ENCODE data around the gene FOXC1. TPM values are rescaled to one million over a fixed set of nuclear protein-coding genes. Genes with fewer than 3 reads are reported as not detected.

FOXC1 gene
- total and polyA plus RNA-seq, 10 of the 15 experiments (the other 5 are each of a cell fraction or from before 2014, with no cell fraction given), result 0.13 to 1.5 (median 0.48) TPM; not detected in 2

DNA sequence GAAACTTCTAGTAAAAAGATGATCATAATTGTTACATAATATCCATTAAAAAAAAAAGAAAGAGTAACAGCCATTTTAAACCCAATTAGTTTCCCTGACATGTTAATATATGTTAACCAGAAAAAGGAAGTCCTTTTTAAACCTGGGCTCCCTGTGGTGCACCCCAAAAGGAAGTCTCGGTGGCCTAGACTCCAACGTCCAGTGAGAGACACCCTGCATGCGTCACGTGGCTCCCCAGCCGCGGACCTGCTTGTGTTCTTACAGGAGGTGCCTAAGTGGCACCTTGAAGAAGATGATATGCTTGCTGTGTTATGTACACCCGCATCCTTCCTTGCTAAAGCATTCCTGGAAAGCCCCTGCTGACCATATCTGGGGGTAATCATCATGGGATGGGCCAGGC, 50.1 kb downstream of the FOXC1 start (continued):
- no peak for TF ChIP-seq KDM1A (IDR thresholded peaks at IDR 0.05; ENCODE audit: borderline replicate concordance)
- TF ChIP-seq MEF2A (IDR thresholded peaks at IDR 0.05; ENCODE audit: insufficient read depth, low read depth, low read length), result no peak
- peak; percentile 28; the same call in 1 of the 2 replicates for TF ChIP-seq SPI1 (IDR thresholded peaks at IDR 0.05; ENCODE audit: borderline replicate concordance, insufficient read depth, low read depth, low read length)
- TF ChIP-seq KAT2A (conservative IDR thresholded peaks at IDR 0.05; ENCODE audit: control insufficient read depth, low read depth, low read length), result no peak
- TF ChIP-seq, protein P1, sequence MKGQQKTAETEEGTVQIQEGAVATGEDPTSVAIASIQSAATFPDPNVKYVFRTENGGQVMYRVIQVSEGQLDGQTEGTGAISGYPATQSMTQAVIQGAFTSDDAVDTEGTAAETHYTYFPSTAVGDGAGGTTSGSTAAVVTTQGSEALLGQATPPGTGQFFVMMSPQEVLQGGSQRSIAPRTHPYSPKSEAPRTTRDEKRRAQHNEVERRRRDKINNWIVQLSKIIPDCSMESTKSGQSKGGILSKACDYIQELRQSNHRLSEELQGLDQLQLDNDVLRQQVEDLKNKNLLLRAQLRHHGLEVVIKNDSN (IDR thresholded peaks at IDR 0.05; ENCODE audit: borderline replicate concordance, extremely low read length, insufficient read depth, low read depth, low read length), result peak; percentile 45

DNA sequence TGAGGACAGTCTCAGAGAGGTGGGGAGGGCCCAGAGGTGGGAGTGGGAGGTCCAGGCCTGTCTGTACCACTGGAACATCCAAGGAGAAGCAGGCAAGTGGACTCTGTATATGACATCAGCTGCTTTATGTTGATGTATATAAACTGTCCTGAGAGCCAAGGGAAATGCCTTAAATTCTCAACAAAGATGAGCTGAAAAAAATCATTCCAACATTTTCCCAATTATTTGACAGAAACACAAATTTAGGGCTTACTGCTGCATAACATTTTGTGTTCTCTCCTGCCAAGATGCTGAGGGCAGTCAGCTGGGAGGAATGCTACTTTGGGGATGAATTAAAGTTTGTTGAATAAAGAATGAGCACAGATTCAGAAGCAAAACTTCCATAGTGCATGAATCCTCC, 52.8 kb downstream of the FOXC1 start:
- no TSS peak for BruUV-seq (replicated peaks)
- in situ Hi-C loops (cut with MboI) (no loop called here), intact Hi-C loops (cut with micrococcal nuclease; ENCODE audit: unreplicated experiment) (no loop called here)
- Histone ChIP-seq H3K4me2 (ENCODE audit: control insufficient read depth, insufficient read depth) (no peak overlapping the region), H3K36me3 (ENCODE audit: control insufficient read depth in 2 of 2, insufficient read depth in 2 of 2, low read length in 1 of 2) (no peaks in the 10 kb centered on the region), H3K27ac (ENCODE audit: control insufficient read depth, insufficient read depth) (no peak overlapping the region), H3K79me2 (ENCODE audit: control insufficient read depth, insufficient read depth, low read length) (no peaks in the 10 kb centered on the region), H4K20me1 (ENCODE audit: control insufficient read depth, insufficient read depth) (no peaks in the 10 kb centered on the region), H3K4me1 (ENCODE audit: control insufficient read depth, insufficient read depth, low read length) (peaks cover 15% of the 10 kb centered on the region), H3K9ac (ENCODE audit: control insufficient read depth, insufficient read depth, low read length) (no peak overlapping the region), H3K27me3 (replicated peaks in 1 of 2; ENCODE audit: control insufficient read depth in 2 of 2, insufficient read depth in 2 of 2, low read length in 1 of 2) (no peaks in the 10 kb centered on the region), H3K4me3 (no peak overlapping the region), H3K9me3 (replicated peaks; ENCODE audit: control insufficient read depth, insufficient read depth, low read length) (no peaks in the 10 kb centered on the region), H2AFZ (ENCODE audit: control insufficient read depth, low read depth, low read length) (no peak overlapping the region)
- SMC1A ChIA-PET (ENCODE audit: uncharacterized antibody, unreplicated experiment), result interaction anchor here (0.6 to 1.3 kb wide), 2 partner anchors 235 to 442 kb away, joined by 3 read pairs; no protein-coding TSS in a partner anchor
- no peak for ATAC-seq
- FAIRE-seq, result no peak
- POLR2A ChIA-PET, result no interaction called here
- RAD21 ChIA-PET (ENCODE audit: unreplicated experiment), result no interaction called here
- CTCF ChIA-PET, result no interaction called here
- DNase-seq (ENCODE audit: low read depth, low spot score), result no peak
- TF ChIP-seq BRCA1 (IDR thresholded peaks at IDR 0.05; ENCODE audit: low read depth, low read length), result no peak
- no peak for TF ChIP-seq GABPA (IDR thresholded peaks at IDR 0.05; ENCODE audit: low read depth)
- no peak for TF ChIP-seq IRF4 (IDR thresholded peaks at IDR 0.05; ENCODE audit: low read depth, low read length)
- TF ChIP-seq, protein P2, sequence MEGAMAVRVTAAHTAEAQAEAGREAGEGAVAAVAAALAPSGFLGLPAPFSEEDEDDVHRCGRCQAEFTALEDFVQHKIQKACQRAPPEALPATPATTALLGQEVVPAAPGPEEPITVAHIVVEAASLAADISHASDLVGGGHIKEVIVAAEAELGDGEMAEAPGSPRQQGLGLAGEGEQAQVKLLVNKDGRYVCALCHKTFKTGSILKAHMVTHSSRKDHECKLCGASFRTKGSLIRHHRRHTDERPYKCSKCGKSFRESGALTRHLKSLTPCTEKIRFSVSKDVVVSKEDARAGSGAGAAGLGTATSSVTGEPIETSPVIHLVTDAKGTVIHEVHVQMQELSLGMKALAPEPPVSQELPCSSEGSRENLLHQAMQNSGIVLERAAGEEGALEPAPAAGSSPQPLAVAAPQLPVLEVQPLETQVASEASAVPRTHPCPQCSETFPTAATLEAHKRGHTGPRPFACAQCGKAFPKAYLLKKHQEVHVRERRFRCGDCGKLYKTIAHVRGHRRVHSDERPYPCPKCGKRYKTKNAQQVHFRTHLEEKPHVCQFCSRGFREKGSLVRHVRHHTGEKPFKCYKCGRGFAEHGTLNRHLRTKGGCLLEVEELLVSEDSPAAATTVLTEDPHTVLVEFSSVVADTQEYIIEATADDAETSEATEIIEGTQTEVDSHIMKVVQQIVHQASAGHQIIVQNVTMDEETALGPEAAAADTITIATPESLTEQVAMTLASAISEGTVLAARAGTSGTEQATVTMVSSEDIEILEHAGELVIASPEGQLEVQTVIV (IDR thresholded peaks at IDR 0.05; ENCODE audit: borderline replicate concordance, partially characterized antibody), result no peak
- TF ChIP-seq ZNF274 (IDR thresholded peaks at IDR 0.05; ENCODE audit: insufficient read depth, insufficient read length), result no peak
- TF ChIP-seq, protein P3, sequence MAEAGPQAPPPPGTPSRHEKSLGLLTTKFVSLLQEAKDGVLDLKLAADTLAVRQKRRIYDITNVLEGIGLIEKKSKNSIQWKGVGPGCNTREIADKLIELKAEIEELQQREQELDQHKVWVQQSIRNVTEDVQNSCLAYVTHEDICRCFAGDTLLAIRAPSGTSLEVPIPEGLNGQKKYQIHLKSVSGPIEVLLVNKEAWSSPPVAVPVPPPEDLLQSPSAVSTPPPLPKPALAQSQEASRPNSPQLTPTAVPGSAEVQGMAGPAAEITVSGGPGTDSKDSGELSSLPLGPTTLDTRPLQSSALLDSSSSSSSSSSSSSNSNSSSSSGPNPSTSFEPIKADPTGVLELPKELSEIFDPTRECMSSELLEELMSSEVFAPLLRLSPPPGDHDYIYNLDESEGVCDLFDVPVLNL (IDR thresholded peaks at IDR 0.05; ENCODE audit: low read depth, low read length), result no peak
- no peak for TF ChIP-seq RELA (IDR thresholded peaks at IDR 0.05; ENCODE audit: borderline replicate concordance, partially characterized antibody)
- no peak for TF ChIP-seq KDM1A (IDR thresholded peaks at IDR 0.05; ENCODE audit: borderline replicate concordance)
- TF ChIP-seq EGR1 (IDR thresholded peaks at IDR 0.05; ENCODE audit: borderline replicate concordance in 1 of 2, low read depth in 2 of 2, low read length in 2 of 2), result no peak
- no peak for TF ChIP-seq FOXM1 (IDR thresholded peaks at IDR 0.05; ENCODE audit: low read depth, low read length)
- TF ChIP-seq, protein P4, sequence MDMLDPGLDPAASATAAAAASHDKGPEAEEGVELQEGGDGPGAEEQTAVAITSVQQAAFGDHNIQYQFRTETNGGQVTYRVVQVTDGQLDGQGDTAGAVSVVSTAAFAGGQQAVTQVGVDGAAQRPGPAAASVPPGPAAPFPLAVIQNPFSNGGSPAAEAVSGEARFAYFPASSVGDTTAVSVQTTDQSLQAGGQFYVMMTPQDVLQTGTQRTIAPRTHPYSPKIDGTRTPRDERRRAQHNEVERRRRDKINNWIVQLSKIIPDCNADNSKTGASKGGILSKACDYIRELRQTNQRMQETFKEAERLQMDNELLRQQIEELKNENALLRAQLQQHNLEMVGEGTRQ (IDR thresholded peaks at IDR 0.05; ENCODE audit: borderline replicate concordance, low read depth, low read length), result no peak

All from GM12878 (cell line).